IMR-90 (cell line): Measurements from ENCODE around the gene ATL2. TPM values are rescaled to one million over a fixed set of nuclear protein-coding genes. Genes with fewer than 3 reads are reported as not detected.

Experiments used
- ATAC-seq: fragments of 200-7000 bp; cut with Tn5 transposase; 2 replicates; pipeline ENCODE4 v1.9.1; 2020; ENCODE audit warnings: low read depth, mild to moderate bottlenecking, moderate library complexity
- Bru-seq: library from RNA; stranded (reverse); fragments of 400-500 nt; gene quantifications from one replicate; lab custom pipeline; 2021; lab: Mats Ljungman, UMichigan
- BruChase-seq, 2 experiments: library from RNA; stranded (reverse); fragments of 400-500 nt; gene quantifications; one replicate each; lab custom pipeline; 2021; lab: Mats Ljungman, UMichigan
- BruUV-seq: library from RNA; stranded (reverse); fragments of 400-500 nt; replicated peaks from 2 replicates; lab custom pipeline; 2021; lab: Mats Ljungman, UMichigan
- CTCF ChIA-PET: fragments of 300-600 bp; formaldehyde crosslinking; extraction: SDS; loops from one replicate; lab custom pipeline; 2021; ENCODE audit warnings: antibody characterized with exemption; lab: Yijun Ruan, JAX
- POLR2A ChIA-PET: fragments of 300-600 bp; sonication (Branson Sonifier 250); formaldehyde crosslinking; loops from one replicate; lab custom pipeline; 2022; ENCODE audit warnings: antibody characterized with exemption; ENCODE audit not compliant: unreplicated experiment; lab: Charles Lee
- DNase-seq: peaks from one replicate; pipeline ENCODE4 v3.0.0; 2013
- H2AFZ ChIP-seq: replicated peaks from 2 replicates; pipeline ENCODE3; 2013; ENCODE audit warnings: low read length, mild to moderate bottlenecking; ENCODE audit not compliant: poor library complexity
- H2AK5ac ChIP-seq: 2 replicates; pipeline ENCODE4 v1.6.1; 2013; ENCODE audit warnings: low read depth, low read length, inconsistent platforms
- H2AK9ac ChIP-seq: replicated peaks from 2 replicates; pipeline ENCODE3; 2013; ENCODE audit warnings: mild to moderate bottlenecking, low read depth, low read length, moderate library complexity; ENCODE audit not compliant: poor library complexity
- H2BK120ac ChIP-seq: 2 replicates; pipeline ENCODE4 v1.6.1; 2013; ENCODE audit warnings: low read depth, low read length, inconsistent platforms
- H2BK15ac ChIP-seq: 3 replicates; pipeline ENCODE4 v1.6.1; 2013; ENCODE audit warnings: low read depth, low read length, inconsistent platforms
- H2BK20ac ChIP-seq: 2 replicates; pipeline ENCODE4 v1.6.1; 2013; ENCODE audit warnings: low read depth, mild to moderate bottlenecking, inconsistent platforms, low read length, moderate library complexity
- H2BK5ac ChIP-seq: 2 replicates; pipeline ENCODE4 v1.6.1; 2013; ENCODE audit warnings: mild to moderate bottlenecking, low read depth, low read length, inconsistent platforms; ENCODE audit not compliant: poor library complexity, severe bottlenecking
- H3K14ac ChIP-seq: replicated peaks from 2 replicates; pipeline ENCODE4 v1.6.1; 2013; ENCODE audit warnings: low read depth, low read length, inconsistent platforms
- H3K18ac ChIP-seq: 2 replicates; pipeline ENCODE4 v1.6.1; 2013; ENCODE audit warnings: low read depth, low read length, control low read depth
- H3K23ac ChIP-seq: 2 replicates; pipeline ENCODE4 v1.6.1; 2013; ENCODE audit warnings: low read depth, low read length, inconsistent platforms
- H3K27ac ChIP-seq: 2 replicates; pipeline ENCODE4 v1.5.1; 2013; ENCODE audit warnings: mild to moderate bottlenecking, control low read depth, low read length; ENCODE audit not compliant: insufficient read depth
- H3K27me3 ChIP-seq: 2 replicates; pipeline ENCODE4 v1.6.1; 2013; ENCODE audit warnings: low read length; ENCODE audit not compliant: control insufficient read depth, insufficient read depth
- H3K36me3 ChIP-seq: 2 replicates; pipeline ENCODE4 v1.6.1; 2013; ENCODE audit warnings: low read length, mixed read lengths; ENCODE audit not compliant: control insufficient read depth, insufficient read depth
- H3K4ac ChIP-seq: 2 replicates; pipeline ENCODE4 v1.6.1; 2013; ENCODE audit warnings: low read depth, low read length, inconsistent platforms
- H3K4me1 ChIP-seq: 2 replicates; pipeline ENCODE4 v1.6.1; 2013; ENCODE audit warnings: low read length, mixed read lengths; ENCODE audit not compliant: control insufficient read depth, insufficient read depth
- H3K4me2 ChIP-seq: 2 replicates; pipeline ENCODE4 v1.6.1; 2013; ENCODE audit warnings: low read depth, mild to moderate bottlenecking, control low read depth, low read length, moderate library complexity
- H3K4me3 ChIP-seq: 2 replicates; pipeline ENCODE4 v1.5.1; 2013; ENCODE audit warnings: low read depth, mild to moderate bottlenecking, control low read depth, low read length, moderate library complexity; ENCODE audit not compliant: insufficient read depth
- H3K56ac ChIP-seq: 2 replicates; pipeline ENCODE4 v1.6.1; 2013; ENCODE audit warnings: low read length, inconsistent platforms; ENCODE audit not compliant: insufficient read depth; ENCODE audit errors: extremely low read depth
- H3K79me1 ChIP-seq, 2 experiments: 2 replicates each; pipeline ENCODE4 v1.6.1; 2013; ENCODE audit warnings: low read length in 2 of 2, inconsistent platforms in 1 of 2, low read depth in 1 of 2
- H3K9ac ChIP-seq: 2 replicates; pipeline ENCODE4 v1.6.1; 2013; ENCODE audit warnings: low read depth, low read length, control low read depth
- H3K9me1 ChIP-seq: 2 replicates; pipeline ENCODE4 v1.6.1; 2013; ENCODE audit warnings: low read length, inconsistent platforms; ENCODE audit not compliant: insufficient read depth
- H3K9me3 ChIP-seq: 2 replicates; pipeline ENCODE4 v1.6.1; 2013; ENCODE audit warnings: low read length; ENCODE audit not compliant: control insufficient read depth, insufficient read depth
- H4K20me1 ChIP-seq: 2 replicates; pipeline ENCODE4 v1.6.1; 2013; ENCODE audit warnings: low read length, inconsistent platforms; ENCODE audit not compliant: insufficient read depth
- H4K5ac ChIP-seq: 2 replicates; pipeline ENCODE4 v1.6.1; 2013; ENCODE audit warnings: mild to moderate bottlenecking, low read depth, low read length, control low read depth
- H4K8ac ChIP-seq, 2 experiments: 2 replicates each; pipeline ENCODE4 v1.6.1; 2013; ENCODE audit warnings: low read depth in 2 of 2, low read length in 2 of 2, control low read depth in 1 of 2, inconsistent platforms in 1 of 2
- H4K91ac ChIP-seq: 2 replicates; pipeline ENCODE4 v1.6.1; 2013; ENCODE audit warnings: low read depth, low read length, inconsistent platforms; ENCODE audit not compliant: insufficient read depth
- BHLHE40 ChIP-seq: fragments of 150-350 bp; IDR thresholded peaks from 2 replicates; pipeline ENCODE4 v1.6.1; 2016; ENCODE audit warnings: mild to moderate bottlenecking, low read depth, low read length
- ELK1 ChIP-seq: fragments of 150-350 bp; IDR thresholded peaks from 2 replicates; pipeline ENCODE4 v1.6.1; 2016; ENCODE audit warnings: low read depth, mild to moderate bottlenecking, low read length, moderate library complexity, borderline replicate concordance
- MAZ ChIP-seq: IDR thresholded peaks from 2 replicates; pipeline ENCODE4 v1.6.1; 2012; ENCODE audit warnings: low read depth, mild to moderate bottlenecking, low read length, improper control_type of control experiment, moderate library complexity, borderline replicate concordance
- MXI1 ChIP-seq: IDR thresholded peaks from 2 replicates; pipeline ENCODE4 v1.6.1; 2012; ENCODE audit warnings: low read depth, mild to moderate bottlenecking, low read length, moderate library complexity, borderline replicate concordance
- POLR2A ChIP-seq: IDR thresholded peaks from 2 replicates; pipeline ENCODE4 v1.6.1; 2012; ENCODE audit warnings: mild to moderate bottlenecking, low read depth, low read length
- RCOR1 ChIP-seq: IDR thresholded peaks from 2 replicates; pipeline ENCODE4 v1.6.1; 2012; ENCODE audit warnings: mild to moderate bottlenecking, low read length, improper control_type of control experiment; ENCODE audit not compliant: insufficient replicate concordance
- USF2 ChIP-seq: fragments of 150-350 bp; IDR thresholded peaks from 2 replicates; pipeline ENCODE4 v1.6.1; 2017; ENCODE audit warnings: mild to moderate bottlenecking, antibody characterized with exemption, low read length, low read depth
- WGBS, 2 experiments: methylation state at CpG; one replicate each; pipeline versions ENCODE4 v1.1.5 to v1.1.7; 2013; ENCODE audit warnings: missing lambda C conversion rate in 2 of 2; ENCODE audit not compliant: insufficient read length in 1 of 2; ENCODE audit errors: extremely low coverage in 2 of 2; 5-methylcytosine and 5-hydroxymethylcytosine counted together
- dilution Hi-C: fragments of 300-500 bp; cut with HindIII; formaldehyde crosslinking; loops from one replicate; pipeline ENCODE4 v1.14.3; 2018; ENCODE audit warnings: low sequenced_read_pairs; ENCODE audit not compliant: unreplicated experiment
- in situ Hi-C: fragments of 300-500 bp; cut with MboI; formaldehyde crosslinking; loops from 3 replicates; pipeline ENCODE4 v1.14.3; 2019; ENCODE audit warnings: low sequenced_read_pairs, inconsistent platforms, mixed read lengths
- intact Hi-C: fragments of 100-400 bp; cut with micrococcal nuclease; formaldehyde crosslinking; loops from 2 replicates; pipeline ENCODE4 v1.10.0; 2022
- long read RNA-seq: library from polyadenylated mRNA; unstranded; transcript quantifications from one replicate; pipeline ENCODE4 v2.0.0, GENCODE V29; 2021; ENCODE audit not compliant: unreplicated experiment
- polyA plus RNA-seq, 3 experiments: library from polyadenylated mRNA; depleted of rRNA; stranded (reverse); fragments of >200 nt; gene quantifications; 2 replicates each; pipeline ENCODE4 v1.2.3, GENCODE V29; 2012; ENCODE audit warnings: low replicate concordance in 1 of 3
- total RNA-seq: library from RNA; depleted of rRNA; stranded (reverse); fragments of >200 nt; gene quantifications from 2 replicates; pipeline ENCODE4 v1.2.3, GENCODE V29; 2012; rRNA removed

The ATL2 gene
- total RNA-seq (62.6 and 83.6 TPM in 2 replicates), polyA plus RNA-seq (2012; rRNA removed) (16.0 and 22.1 TPM in 2 replicates), Bru-seq, nascent RNA (percentile 79 among the genes with signal in this experiment), BruChase-seq, experiment 1, labeled RNA remaining after a 6-hour chase (percentile 81 among the genes with signal in this experiment), BruChase-seq, experiment 2, labeled RNA remaining after a 2-hour chase (percentile 82 among the genes with signal in this experiment)
- 5.3 and 8.6 TPM in 2 replicates for polyA plus RNA-seq (2012; cell fraction: cytosol; rRNA removed)
- polyA plus RNA-seq (2012; cell fraction: nucleus; rRNA removed; ENCODE audit: low replicate concordance) = 11.8 and 28.8 TPM in 2 replicates
- long read RNA-seq, transcript ATL2-201 (13 exons, 2,868 nt) = major isoform, 7 of 12 reads
- long read RNA-seq, partial matches to known transcripts = 2 of 12 reads
- long read RNA-seq, other reads (novel, unspliced or antisense) = 3 of 12 reads

- Histone ChIP-seq H2AFZ (peak within 1 kb of the TSS; percentile 99), H2AK5ac (0 out of 2 replicates have a peak within 1 kb of the TSS, but pooled peaks have one; percentile 12), H3K36me3 (no peaks in the 10 kb centered on the region), H3K9me3 (no peaks in the 10 kb centered on the region), H4K91ac (peak within 1 kb of the TSS; percentile 61), H3K23ac (peak within 1 kb of the TSS; percentile 93), H3K4me1 (peaks cover 2% of the 10 kb centered on the region), H4K8ac (peak within 1 kb of the TSS; percentile 22 to 77), H2BK20ac (no peak within 1 kb of the TSS), H2BK120ac (peak within 1 kb of the TSS; percentile 62; the same call in 1 of the 2 replicates), H2BK15ac (peak within 1 kb of the TSS; percentile 53; the same call in 1 of the 3 replicates), H3K4me2 (peak within 1 kb of the TSS; percentile 98), H2BK5ac (peak within 1 kb of the TSS; percentile 88), H3K27me3 (peaks cover 6% of the 10 kb centered on the region), H3K56ac (no peak within 1 kb of the TSS; the same call in 1 of the 2 replicates), H4K20me1 (peaks cover 24% of the 10 kb centered on the region), H3K27ac (peak within 1 kb of the TSS; percentile 83), H3K79me1 (peaks cover 3 to 25% of the 10 kb centered on the region in 2 experiments), H4K5ac (peak within 1 kb of the TSS; percentile 42), H3K9me1 (no peaks in the 10 kb centered on the region), H3K4ac (peak within 1 kb of the TSS; percentile 34), H2AK9ac (peak within 1 kb of the TSS; percentile 87), H3K9ac (peak within 1 kb of the TSS; percentile 84), H3K14ac (peak within 1 kb of the TSS; percentile 92), H3K4me3 (peak within 1 kb of the TSS; percentile 95), H3K18ac (peak within 1 kb of the TSS; percentile 10; the same call in 1 of the 2 replicates)
- intact Hi-C loops = loop anchor here (2.0 to 5.0 kb wide), 4 partner anchors 60 to 150 kb away; no protein-coding TSS in a partner anchor
- CTCF ChIA-PET = interaction anchor here (0.8 to 3.3 kb wide), 8 partner anchors 11 to 91 kb away, joined by 3 to 17 read pairs (median 4); no protein-coding TSS in a partner anchor
- no TSS peak for BruUV-seq
- dilution Hi-C loops = no loop called here
- ATAC-seq = peak; percentile 90
- 0% methylated on average over 38 of the region's 73 CpGs; no CpG with 5 or more reads in 1 of the 2 experiments for WGBS, 2 experiments
- peak; percentile 93 for DNase-seq
- in situ Hi-C loops = no loop called here
- TF ChIP-seq USF2 = peak; percentile 74
- TF ChIP-seq MAZ = peak; percentile 84; the same call in 1 of the 2 replicates
- peak; percentile 92 for TF ChIP-seq POLR2A
- TF ChIP-seq ELK1 = no peak
- TF ChIP-seq MXI1 = peak; percentile 32; the same call in 1 of the 2 replicates
- peak; percentile 94 for TF ChIP-seq BHLHE40
- no peak for TF ChIP-seq RCOR1
- POLR2A ChIA-PET = no interaction called here
Measured at GRCh38 chr2:38377050-38377828, at the start of gene ATL2. TSS of gene ATL2 (minus strand) at chr2:38377273. CDS start at chr2:38377260, 13 bp downstream.
